ENCODE measurements around the gene DLG2.

- no peak for TF ChIP-seq CTCF (IDR thresholded peaks at IDR 0.05)
- TF ChIP-seq EP300 (IDR thresholded peaks at IDR 0.05), result no peak
These were observed 319.8 kb downstream of the DLG2 start for GRCh38 chr11:85307366-85307765.
